Activated B cell treated with CpG ODN at 0.5 μM for 24 hours (primary cell): ENCODE data around the gene LCP1. TPM values are rescaled to one million over a fixed set of nuclear protein-coding genes. Genes with fewer than 3 reads are reported as not detected.

Experiments
- ATAC-seq: fragments of 200-7000 bp; cut with Tn5 transposase; one replicate; pipeline ENCODE4 v1.10.0; 2021; ENCODE audit warnings: low read depth, mild to moderate bottlenecking, moderate library complexity
- CTCF ChIA-PET: fragments of 350-600 bp; sonication (Branson Sonifier 250); formaldehyde crosslinking; loops from one replicate; lab custom pipeline; 2021; ENCODE audit warnings: antibody characterized with exemption; lab: Charles Lee
- POLR2A ChIA-PET: fragments of 350-600 bp; sonication (Branson Sonifier 250); formaldehyde crosslinking; loops from one replicate; lab custom pipeline; 2021; ENCODE audit warnings: antibody characterized with exemption; lab: Charles Lee
- DNase-seq: peaks from one replicate; pipeline ENCODE4 v3.0.0; 2022
- H3K27ac Mint-ChIP-seq: one replicate; pipeline ENCODE4 v1.8.0; 2020; ENCODE audit warnings: mixed read lengths
- H3K27me3 Mint-ChIP-seq: one replicate; pipeline ENCODE4 v1.8.0; 2021; ENCODE audit warnings: mixed read lengths
- H3K36me3 Mint-ChIP-seq: one replicate; pipeline ENCODE4 v1.8.0; 2021; ENCODE audit warnings: low read depth, mixed read lengths
- H3K4me1 Mint-ChIP-seq: one replicate; pipeline ENCODE4 v1.8.0; 2021; ENCODE audit warnings: mixed read lengths
- H3K4me3 Mint-ChIP-seq: one replicate; pipeline ENCODE4 v1.8.0; 2020; ENCODE audit warnings: mild to moderate bottlenecking, mixed read lengths
- H3K9me3 Mint-ChIP-seq: one replicate; pipeline ENCODE4 v1.8.0; 2020; ENCODE audit warnings: mixed read lengths
- intact Hi-C: fragments of 100-400 bp; cut with micrococcal nuclease; formaldehyde crosslinking; loops from one replicate; pipeline ENCODE4 v1.15.1; 2024
- total RNA-seq: library from RNA; stranded (reverse); gene quantifications from 2 replicates; pipeline ENCODE4 v1.2.3, GENCODE V29; 2022
- TF ChIP-seq, protein P1 (sequence below): fragments of 200-600 bp; IDR thresholded peaks from one replicate; pipeline ENCODE4 v1.8.0; 2022; ENCODE audit warnings: antibody characterized with exemption, mild to moderate bottlenecking

The LCP1 gene
- total RNA-seq, 1 donor from 2014 or later = 948 TPM

DNA sequence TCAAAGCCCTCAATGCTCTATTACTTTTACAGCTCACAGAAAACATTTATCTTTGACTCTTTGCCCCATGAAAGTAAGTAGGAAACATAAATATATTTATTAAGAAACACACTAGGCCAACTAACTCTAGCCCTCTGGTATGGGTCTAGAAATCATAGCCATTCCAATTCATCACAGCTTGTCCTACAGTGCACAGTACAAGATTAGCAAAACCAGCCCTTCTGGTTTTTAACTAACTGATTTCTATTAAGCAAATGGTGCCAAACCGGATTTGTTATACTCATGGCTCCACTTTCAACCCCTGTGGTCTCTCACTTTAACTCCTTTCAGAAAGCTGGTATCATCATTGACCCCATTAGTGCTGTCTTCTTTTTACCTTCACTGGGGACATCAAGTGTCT lies 24.2 kb upstream of the LCP1 start:
- no peak for ATAC-seq
- TF ChIP-seq, protein P1, sequence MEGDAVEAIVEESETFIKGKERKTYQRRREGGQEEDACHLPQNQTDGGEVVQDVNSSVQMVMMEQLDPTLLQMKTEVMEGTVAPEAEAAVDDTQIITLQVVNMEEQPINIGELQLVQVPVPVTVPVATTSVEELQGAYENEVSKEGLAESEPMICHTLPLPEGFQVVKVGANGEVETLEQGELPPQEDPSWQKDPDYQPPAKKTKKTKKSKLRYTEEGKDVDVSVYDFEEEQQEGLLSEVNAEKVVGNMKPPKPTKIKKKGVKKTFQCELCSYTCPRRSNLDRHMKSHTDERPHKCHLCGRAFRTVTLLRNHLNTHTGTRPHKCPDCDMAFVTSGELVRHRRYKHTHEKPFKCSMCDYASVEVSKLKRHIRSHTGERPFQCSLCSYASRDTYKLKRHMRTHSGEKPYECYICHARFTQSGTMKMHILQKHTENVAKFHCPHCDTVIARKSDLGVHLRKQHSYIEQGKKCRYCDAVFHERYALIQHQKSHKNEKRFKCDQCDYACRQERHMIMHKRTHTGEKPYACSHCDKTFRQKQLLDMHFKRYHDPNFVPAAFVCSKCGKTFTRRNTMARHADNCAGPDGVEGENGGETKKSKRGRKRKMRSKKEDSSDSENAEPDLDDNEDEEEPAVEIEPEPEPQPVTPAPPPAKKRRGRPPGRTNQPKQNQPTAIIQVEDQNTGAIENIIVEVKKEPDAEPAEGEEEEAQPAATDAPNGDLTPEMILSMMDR = no peak
- ChIA-PET CTCF (no interaction called here), POLR2A (no interaction called here)
- no peak overlapping the region for H3K4me3 Mint-ChIP-seq
- no peak for DNase-seq
- H3K4me1 Mint-ChIP-seq = peaks cover 19% of the 10 kb centered on the region
- H3K27ac Mint-ChIP-seq = no peak overlapping the region
- intact Hi-C loops = no loop called here
- H3K9me3 Mint-ChIP-seq = no peaks in the 10 kb centered on the region
- no peaks in the 10 kb centered on the region for H3K36me3 Mint-ChIP-seq
- H3K27me3 Mint-ChIP-seq = no peaks in the 10 kb centered on the region

DNA sequence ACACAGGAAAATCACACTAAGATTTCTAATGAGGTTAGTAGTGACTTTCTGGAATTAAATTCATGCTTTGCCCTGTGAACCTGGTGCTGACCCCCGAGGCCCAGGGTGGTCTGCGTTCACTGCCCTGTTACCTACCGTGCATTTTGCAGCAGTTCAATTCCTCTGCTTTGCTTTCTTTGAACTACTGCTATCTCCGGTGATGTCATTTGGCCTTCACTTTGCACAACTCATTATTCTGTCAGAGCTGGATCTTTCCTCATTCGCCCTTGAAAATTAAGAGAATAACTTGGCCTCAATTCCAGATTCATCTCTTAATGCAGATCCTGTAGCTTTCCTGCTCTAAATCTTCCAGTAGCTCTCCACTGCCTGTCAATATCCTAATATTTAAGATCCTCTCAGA lies 21.0 kb upstream of the LCP1 start:
- TF ChIP-seq, protein P1 = no peak
- no peaks in the 10 kb centered on the region for H3K9me3 Mint-ChIP-seq
- DNase-seq = no peak
- no peaks in the 10 kb centered on the region for H3K27me3 Mint-ChIP-seq
- no peak overlapping the region for H3K27ac Mint-ChIP-seq
- H3K4me1 Mint-ChIP-seq = peaks cover 25% of the 10 kb centered on the region
- no peaks in the 10 kb centered on the region for H3K36me3 Mint-ChIP-seq
- CTCF ChIA-PET = interaction anchor here (0.7 kb wide), 1 partner anchor 43 kb away, joined by 3 read pairs; no protein-coding TSS in a partner anchor
- POLR2A ChIA-PET = no interaction called here
- no peak overlapping the region for H3K4me3 Mint-ChIP-seq
- ATAC-seq = no peak
- intact Hi-C loops = no loop called here

DNA sequence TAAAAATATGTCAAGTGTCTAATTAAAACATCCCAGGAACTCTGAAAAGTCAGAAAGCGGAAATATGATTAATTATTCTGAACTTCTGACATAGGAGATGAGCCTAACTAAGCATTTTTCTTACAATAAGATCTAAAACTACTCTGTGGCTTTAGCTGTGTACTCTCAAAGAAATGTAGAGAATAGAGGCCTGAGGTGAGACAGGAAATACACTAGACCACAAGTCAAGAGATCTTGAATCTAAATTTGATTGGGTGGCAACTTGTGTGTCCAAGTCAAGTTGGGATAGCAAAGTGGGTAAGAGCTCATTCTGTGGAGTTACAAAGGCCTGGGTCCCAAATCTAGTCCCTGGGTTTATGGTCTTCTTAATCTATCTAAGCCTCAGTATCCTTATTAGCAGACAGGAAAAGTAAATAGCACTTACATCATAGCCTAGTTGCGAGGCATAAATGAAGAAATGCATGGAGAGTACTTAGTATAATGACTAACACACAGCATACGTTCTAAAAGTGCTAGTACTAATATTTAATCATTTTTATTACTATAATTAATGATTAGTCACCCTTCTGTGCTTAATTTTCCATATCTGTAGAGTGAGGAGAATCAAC lies 20.3 kb upstream of the LCP1 start:
- Mint-ChIP-seq H3K27me3 (no peaks in the 10 kb centered on the region), H3K4me1 (peaks cover 25% of the 10 kb centered on the region), H3K4me3 (no peak overlapping the region), H3K36me3 (no peaks in the 10 kb centered on the region), H3K9me3 (no peaks in the 10 kb centered on the region), H3K27ac (no peak overlapping the region)
- ChIA-PET POLR2A (no interaction called here), CTCF (no interaction called here)
- intact Hi-C loops = no loop called here
- DNase-seq (no peak), ATAC-seq (no peak)
- TF ChIP-seq, protein P1 = no peak

DNA sequence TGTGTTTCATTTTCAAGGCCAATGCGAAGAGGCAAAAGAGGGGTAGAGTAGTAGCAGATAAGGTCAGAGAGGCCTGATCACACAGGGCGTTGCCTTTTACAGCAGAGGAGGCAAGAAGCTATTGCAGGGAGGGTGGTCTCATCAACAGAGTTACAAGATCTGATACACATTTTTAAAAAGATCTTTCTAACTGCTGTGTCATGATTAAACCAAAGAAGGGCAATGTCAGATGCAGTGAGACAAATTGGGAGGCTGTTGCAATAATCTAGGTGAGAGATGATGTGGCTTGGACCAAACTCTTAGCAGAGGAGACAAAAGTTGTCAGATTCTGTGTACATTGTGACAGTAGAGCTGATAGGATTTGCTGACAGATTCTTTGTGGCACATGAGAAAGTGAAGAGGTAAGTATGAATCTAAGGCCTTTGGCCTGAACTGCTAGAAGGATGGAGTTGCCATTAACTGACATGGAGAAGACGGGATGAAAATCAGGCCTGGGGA lies 16.8 kb upstream of the LCP1 start:
- ChIA-PET POLR2A (no interaction called here), CTCF (interaction anchor here (1.4 kb wide), 1 partner anchor 34 kb away, joined by 4 read pairs; no protein-coding TSS in a partner anchor)
- H3K9me3 Mint-ChIP-seq = no peaks in the 10 kb centered on the region
- H3K27me3 Mint-ChIP-seq = no peaks in the 10 kb centered on the region
- peaks cover 25% of the 10 kb centered on the region for H3K4me1 Mint-ChIP-seq
- intact Hi-C loops = no loop called here
- H3K4me3 Mint-ChIP-seq = no peak overlapping the region
- no peaks in the 10 kb centered on the region for H3K36me3 Mint-ChIP-seq
- ATAC-seq = no peak
- TF ChIP-seq, protein P1 = no peak
- H3K27ac Mint-ChIP-seq = no peak overlapping the region
- DNase-seq = no peak

DNA sequence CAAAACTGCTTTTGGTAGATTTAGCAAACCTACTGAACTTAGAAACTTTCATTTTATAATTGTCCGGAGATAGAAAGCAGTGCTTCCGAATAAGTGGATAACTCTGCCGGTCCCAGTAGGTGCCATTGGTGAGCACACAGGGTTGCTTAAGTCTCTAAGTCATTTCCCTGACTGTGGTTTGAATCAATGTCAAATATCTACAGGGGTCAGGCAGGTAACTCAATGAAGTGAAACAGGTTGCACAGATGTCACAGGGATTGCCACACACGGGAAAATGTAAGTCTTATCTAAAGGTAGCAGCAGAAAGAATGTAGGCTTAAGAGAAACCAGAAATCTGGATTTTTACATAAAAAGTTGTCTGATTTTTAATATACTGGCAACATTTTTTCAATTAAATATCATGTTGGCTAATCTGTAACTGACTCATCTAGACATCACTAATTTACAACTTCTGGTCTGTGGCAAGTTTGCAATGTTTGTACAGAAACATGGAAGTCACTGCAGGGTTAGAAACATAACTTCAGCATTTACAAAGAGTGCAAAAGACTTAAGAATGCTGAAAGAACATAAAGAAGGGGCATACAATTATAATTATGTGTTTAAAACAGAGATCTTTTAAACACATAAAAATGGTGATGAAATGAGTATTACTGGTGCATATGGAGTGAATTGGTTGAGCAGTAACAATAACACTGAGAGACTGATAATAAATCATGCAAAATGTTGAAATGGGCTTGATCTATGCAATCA lies 15.5 kb upstream of the LCP1 start:
- no peak overlapping the region for H3K27ac Mint-ChIP-seq
- peaks cover 18% of the 10 kb centered on the region for H3K4me1 Mint-ChIP-seq
- no peak overlapping the region for H3K4me3 Mint-ChIP-seq
- DNase-seq = no peak
- no peaks in the 10 kb centered on the region for H3K27me3 Mint-ChIP-seq
- TF ChIP-seq, protein P1 = no peak
- ChIA-PET CTCF (no interaction called here), POLR2A (no interaction called here)
- ATAC-seq = no peak
- no peaks in the 10 kb centered on the region for H3K9me3 Mint-ChIP-seq
- intact Hi-C loops = no loop called here
- no peaks in the 10 kb centered on the region for H3K36me3 Mint-ChIP-seq
